ENCODE measurements around the gene THAP5.
"Not testable (repeated sequence)": the region's sequence is repeated elsewhere in the genome, so short reads cannot be mapped to it uniquely, and the experiment has no call there.

DNA sequence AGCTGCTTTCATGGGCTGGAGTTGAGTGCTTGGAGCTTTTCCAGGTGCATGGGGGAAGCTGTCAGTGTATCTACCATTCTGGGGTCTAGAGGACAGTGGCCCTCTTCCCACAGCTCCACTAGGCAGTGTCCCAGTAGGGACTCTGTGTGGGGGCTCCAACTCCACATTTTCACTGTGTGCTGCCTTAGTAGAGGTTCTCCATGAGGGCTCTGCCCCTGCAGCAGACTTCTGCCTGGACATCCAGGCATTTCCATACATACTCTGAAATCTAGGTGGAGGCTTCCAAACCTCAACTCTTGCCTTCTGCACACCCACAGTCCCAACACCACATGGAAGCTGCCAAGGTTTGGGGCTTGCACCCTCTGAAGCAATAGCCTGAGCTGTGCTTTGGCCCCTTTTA lies 12.8 kb downstream of the THAP5 start:
- TF ChIP-seq, protein P1, sequence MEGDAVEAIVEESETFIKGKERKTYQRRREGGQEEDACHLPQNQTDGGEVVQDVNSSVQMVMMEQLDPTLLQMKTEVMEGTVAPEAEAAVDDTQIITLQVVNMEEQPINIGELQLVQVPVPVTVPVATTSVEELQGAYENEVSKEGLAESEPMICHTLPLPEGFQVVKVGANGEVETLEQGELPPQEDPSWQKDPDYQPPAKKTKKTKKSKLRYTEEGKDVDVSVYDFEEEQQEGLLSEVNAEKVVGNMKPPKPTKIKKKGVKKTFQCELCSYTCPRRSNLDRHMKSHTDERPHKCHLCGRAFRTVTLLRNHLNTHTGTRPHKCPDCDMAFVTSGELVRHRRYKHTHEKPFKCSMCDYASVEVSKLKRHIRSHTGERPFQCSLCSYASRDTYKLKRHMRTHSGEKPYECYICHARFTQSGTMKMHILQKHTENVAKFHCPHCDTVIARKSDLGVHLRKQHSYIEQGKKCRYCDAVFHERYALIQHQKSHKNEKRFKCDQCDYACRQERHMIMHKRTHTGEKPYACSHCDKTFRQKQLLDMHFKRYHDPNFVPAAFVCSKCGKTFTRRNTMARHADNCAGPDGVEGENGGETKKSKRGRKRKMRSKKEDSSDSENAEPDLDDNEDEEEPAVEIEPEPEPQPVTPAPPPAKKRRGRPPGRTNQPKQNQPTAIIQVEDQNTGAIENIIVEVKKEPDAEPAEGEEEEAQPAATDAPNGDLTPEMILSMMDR (IDR thresholded peaks at IDR 0.05; ENCODE audit: low read depth, low read length, poor library complexity, severe bottlenecking) = not testable (repeated sequence)
- not testable (repeated sequence) for TF ChIP-seq EZH2phosphoT487 (IDR thresholded peaks at IDR 0.05; ENCODE audit: borderline replicate concordance, low read length)

All from DOHH2 (cell line).